ENCODE results near the gene MXRA8.

DNA sequence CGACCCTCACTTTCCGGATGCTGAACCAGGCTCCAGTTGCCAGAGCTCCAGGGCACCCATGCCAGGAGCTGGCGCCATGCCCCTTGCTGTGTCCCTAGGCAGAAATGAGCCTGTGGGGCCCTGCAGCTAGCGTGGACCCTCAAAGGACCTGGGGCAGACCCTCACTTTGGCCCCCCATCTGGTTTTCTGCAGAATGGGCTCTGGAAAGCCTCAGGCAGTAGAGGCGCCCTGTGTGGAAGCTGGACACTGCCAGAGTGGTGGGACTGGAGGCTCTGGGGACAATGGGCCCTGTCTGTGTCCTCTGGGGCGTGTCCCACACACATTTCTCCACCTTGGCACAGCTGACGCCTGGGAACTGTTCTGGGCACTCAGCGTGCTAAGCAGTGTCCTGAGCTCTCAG lies 22.9 kb upstream of the MXRA8 start:
- TF ChIP-seq POLR2AphosphoS5 (IDR thresholded peaks at IDR 0.05; ENCODE audit: low read depth, low read length): no peak
- TF ChIP-seq POLR2A (IDR thresholded peaks at IDR 0.05; ENCODE audit: low read depth, low read length): no peak
